HG03045 (cell line): Measurements from ENCODE around the gene MNS1.
"Not testable (repeated sequence)": the region's sequence is repeated elsewhere in the genome, so short reads cannot be mapped to it uniquely, and the experiment has no call there.

Experiments used
- ATAC-seq: cut with Tn5 transposase; IDR thresholded peaks from one replicate; pipeline ENCODE4 v1.9.1; 2021; ENCODE audit warnings: mild to moderate bottlenecking, moderate library complexity; ENCODE audit not compliant: unreplicated experiment

MNS1 gene

DNA sequence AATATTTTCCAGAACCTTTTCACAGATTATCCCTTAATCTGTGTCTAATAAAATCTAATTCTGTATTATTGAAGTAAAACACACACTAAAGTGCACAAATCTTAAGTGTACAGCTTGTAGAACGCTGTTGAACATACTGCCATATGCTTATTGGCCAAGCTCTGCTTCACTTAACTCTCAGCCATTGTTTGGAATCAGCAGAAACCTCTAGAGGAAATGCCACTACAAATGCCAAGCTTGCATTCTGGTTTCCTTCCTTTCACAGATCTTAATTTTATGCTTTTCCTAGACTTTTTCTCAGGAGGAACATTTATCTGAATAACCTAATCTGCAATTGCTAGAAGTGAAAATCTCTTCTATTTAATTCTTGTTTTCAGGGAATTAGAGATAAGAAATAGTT lies 10.1 kb downstream of the MNS1 start:
- no peak for ATAC-seq

DNA sequence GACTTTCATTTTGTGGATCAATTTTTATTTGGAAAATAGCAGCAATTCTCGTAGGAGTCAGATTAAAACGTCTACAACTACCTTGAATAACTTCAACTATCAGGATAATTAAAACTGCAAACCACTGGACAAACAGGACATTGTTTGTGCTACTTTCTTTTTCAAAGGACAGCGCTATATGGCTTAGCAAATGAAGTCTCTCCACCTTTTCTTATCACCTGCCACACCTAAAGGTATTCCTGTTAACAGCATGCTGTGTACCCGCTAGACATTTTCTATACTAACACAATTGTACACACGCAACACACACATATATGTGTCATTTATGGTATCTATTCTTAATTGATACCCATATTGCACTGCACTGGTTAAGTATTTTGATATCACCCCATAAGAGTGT lies 19.2 kb downstream of the MNS1 start:
- ATAC-seq, result no peak

DNA sequence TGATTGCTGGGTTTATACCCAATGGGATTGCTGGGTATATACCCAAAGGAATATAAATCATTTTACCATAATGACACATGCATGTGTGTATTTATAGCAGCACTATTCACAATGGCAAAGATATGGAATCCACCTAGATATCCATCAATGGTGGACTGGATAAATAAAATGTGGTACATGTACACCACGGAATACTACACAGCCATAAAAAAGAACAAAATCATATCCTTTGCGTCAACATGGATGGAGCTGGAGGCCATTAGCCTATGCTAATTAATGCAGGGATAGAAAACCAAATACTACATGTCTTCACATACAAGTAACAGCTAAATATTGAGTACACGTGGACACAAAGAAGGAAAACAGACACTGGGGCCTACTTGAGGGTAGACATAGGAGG lies 22.6 kb downstream of the MNS1 start:
- no peak for ATAC-seq

DNA sequence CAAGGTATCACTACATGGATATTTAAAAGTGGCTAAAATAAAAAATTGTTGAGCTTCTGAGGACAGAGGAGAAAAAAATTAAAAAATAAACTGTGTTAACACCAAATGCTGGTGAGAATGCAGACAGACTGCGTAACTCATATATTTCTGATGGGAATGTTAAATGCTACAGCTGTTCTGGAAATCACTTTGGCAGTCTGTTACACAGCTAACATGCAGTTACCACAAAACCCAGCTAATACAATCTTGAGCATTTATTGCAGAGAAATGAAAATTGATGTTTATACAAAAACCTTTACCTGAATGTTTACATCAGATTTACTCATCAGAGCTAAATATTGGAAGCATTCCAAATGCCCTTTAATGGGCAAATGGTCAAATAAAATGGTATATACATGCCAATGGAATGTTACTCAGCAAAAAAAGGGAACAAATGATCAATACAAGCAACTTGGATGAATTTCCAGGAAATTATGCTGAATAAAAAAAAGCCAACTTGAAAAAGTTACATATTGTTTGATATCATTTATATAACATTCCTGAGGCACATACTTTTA lies 24.6 kb downstream of the MNS1 start:
- ATAC-seq, result no peak

DNA sequence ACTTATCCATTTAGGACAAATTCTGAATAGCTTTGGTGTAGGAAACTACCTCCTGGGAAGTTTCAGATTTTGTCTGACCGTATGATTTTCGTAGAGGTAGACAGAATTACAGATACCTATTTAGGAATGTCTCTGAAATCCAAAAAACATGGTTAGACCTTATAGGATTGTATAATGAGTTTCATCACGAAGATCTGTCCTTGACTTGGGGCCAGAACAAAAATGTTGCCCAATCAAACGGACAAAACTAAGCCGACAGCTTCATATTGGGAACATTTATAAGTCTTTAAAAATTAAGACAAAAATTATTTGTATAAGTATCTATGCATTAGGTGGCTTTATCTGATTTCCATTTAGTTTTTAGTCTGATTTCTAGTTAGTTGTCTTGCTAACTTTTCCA lies 32.6 kb downstream of the MNS1 start:
- ATAC-seq, result no peak

DNA sequence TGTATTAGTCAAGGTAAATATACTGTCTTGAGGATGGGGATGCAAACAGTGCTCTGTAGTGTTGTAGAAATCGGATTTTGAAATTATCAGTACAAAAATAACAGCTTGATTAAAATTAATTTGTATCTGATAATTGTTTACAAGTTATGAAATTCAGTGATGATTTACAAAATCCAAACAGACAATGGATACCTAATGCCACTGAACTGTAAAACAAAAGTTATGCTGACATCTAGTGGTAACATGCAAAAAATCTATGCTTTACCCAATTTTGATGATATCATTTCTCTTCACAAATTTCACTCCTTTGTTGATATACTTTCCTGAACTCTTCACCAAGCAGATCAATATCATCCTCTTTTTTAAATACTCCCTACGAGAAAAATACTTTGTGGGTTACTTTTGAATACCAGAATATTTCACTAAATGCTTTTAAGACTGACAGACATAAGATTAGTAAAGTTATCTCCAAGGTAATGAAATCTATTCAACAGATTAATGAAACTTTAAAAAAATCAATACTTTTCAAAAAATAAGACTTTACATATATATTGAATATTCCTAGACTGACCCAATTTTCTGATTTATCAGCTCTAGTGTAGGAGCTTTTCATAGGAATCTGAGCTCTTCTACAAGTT lies 36.0 kb downstream of the MNS1 start:
- ATAC-seq, result no peak

DNA sequence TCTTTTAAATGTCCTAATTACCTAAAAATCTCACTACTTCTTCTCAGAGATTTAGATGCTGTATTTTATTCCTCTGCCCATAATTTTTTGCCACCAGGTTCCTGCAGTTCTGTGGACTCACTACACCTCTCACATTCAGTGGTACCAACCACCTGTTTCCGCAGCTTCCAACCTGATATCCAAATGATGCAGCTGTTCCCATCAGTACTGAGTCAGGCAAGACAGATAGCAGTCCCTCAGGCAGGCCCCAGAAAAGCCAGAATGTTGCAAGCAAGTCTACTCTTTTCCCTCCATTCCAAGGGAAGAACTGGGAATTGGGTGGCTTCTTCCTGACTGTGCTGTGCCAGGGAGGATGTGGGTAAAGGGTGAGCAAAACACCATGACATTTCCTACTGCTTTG lies 39.0 kb downstream of the MNS1 start:
- no peak for ATAC-seq

DNA sequence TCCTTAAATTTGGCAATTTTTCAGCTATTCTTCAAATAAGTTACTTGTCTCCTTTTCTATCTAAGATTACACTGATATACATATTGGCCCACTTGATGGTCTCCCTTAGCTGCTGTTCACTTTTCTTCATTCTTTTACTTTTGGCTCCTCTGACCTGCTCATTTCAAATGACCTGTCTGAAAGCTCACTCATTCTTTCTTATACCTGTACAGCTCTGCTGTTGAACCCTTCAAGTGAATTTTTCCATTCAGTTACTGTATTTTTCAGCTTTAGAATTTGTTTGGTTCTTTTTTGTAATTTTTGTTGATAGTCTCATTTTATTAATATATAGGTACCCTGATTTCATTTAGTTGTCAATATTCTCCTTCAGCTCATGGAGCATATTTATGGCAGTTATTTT lies 39.7 kb downstream of the MNS1 start:
- no peak for ATAC-seq

DNA sequence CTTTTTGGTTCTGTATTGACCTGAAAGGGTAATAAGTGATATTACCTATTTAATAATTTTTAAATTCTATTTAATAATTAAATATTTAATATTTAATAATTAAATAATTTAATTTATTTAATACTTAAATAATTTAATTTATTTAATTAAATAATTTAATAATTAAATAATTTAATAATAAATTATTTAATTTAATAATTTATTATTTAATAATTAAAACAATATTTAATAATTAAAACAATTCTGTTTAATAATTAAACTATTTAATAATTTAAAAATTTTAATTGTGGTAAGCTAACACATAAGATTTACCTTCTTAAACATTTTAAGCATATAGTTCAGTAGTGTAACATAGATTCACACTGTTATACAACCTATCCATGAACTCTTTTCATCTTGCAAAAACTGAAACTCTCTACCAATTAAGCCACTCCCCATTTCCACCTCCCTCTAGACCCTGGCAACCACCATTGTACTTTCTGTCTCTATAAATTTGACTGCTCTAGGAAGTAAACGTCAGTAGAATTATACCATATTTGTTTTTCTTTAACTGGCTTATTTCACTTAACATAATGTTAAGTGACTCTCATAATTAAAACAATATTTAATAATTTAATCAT lies 51.7 kb downstream of the MNS1 start:
- ATAC-seq, result not testable (repeated sequence)

DNA sequence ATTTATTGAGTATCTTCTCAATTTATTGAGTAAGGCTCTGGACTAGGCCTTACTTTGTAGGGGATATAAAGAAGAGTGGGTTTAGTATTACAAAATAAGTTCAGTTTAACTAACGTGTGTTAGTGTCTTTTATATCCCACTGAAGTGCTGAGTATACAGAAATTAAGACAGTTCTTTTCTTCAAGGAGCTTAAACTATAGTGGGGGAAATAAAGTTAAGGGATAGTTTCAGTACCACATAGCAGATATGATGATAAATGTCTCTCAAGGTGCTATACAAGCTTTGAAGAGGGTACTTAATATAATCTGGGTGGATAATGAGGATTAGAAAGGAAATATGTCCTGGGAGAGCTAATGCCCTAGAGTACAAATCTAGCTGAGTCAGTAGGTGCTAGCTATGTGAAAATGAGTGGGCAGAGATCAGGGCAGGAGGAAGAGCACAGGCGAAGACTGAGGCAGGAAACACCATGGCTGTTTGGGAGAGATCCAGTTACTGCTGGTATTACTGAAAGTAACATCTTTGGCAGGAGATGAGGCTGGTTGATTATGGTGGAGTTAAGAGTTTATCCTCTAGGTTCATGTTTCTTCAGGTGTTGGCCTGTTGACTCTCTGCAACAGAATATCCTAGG lies 53.7 kb downstream of the MNS1 start:
- ATAC-seq, result no peak

DNA sequence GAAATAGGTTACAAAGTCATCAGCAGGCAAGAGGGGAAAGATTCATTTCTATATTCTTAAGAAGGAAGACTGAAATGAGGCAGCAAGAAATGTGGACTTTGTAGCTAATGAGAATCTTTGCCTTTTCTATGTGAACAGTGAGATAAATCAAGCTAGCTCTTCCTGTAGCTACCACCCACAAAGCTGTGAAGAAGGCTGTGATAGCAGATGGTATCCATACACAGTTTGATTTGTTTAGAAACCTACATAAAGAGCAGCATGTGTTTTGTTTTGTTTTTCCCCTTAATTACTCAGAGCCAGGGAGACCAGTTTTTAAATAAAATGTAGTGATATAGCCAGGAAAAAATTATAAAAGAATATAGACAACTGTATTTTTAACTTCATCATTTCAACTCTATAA lies 54.2 kb downstream of the MNS1 start:
- ATAC-seq, result no peak

DNA sequence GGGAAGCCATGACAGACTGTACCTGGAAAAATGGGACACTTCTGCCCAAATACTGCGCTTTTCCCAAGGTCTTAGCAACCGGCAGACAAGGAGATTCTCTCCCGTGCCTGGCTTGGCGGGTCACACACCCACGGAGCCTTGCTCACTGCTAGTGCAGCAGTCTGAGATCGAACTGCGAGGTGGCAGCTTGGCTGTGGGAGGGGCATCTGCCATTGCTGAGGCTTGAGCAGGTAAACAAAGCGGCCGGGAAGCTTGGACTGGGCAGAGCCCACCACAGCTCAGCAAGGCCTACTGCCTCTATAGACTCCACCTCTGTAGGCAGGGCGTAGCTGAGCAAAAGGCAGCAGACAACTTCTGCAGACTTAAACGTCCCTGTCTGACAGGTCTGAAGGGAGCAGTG lies 65.7 kb downstream of the MNS1 start:
- ATAC-seq, result not testable (repeated sequence)

DNA sequence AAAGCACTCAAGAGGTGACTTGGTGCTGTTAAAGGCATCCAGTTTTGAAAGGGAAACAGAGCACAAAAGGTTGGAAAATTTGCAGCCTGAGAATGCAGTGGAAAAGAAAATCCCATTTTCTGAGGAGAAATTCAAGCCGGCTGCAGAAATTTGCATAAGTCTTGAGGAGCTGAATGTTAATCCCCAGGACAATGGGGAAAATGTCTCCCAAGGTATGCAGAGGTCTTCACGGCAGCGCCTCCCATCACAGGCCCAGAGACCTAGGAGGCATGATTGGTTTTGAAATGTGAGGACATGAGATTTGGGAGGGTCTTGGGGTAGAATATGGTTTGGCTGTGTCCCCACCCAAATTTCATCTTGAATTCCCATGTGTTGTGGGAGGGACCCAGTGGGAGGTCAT lies 67.6 kb downstream of the MNS1 start:
- ATAC-seq, result not testable (repeated sequence)

DNA sequence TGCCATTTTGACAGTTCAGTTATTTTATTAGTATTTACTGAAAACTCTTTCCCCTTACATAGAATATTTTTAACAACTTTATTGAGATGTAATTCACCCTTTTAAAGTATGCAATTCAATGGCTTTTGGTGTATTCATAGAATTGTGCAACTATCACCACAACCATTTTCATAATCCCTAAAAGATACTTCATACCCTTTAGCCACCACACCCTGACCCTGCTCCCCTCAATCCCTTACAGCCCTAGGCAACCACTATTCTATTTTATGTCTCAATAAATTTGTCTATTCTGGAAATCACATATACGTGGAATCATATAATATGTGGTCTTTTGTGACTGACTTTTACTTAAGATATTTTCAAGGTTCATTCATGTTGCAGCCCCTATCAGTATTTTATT lies 70.0 kb downstream of the MNS1 start:
- no peak for ATAC-seq

DNA sequence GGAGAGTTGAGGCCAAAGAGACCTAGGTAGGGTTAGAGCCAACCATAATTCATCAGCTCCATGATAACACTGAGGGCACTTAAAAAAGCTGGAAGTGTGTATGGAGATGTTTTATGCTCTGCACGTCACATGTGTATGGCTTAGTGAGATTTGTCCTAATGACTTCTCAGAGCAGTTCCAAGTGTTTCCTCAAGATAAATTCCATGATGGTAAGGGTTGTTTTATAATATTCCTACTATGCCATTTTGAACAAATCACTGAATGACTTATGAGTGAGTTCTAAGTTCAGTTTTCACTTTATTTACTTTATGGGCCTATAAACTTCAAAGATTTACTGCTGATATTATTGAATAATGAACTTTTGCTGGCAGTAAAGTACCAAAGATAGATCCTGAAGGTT lies 71.7 kb downstream of the MNS1 start:
- ATAC-seq, result no peak

DNA sequence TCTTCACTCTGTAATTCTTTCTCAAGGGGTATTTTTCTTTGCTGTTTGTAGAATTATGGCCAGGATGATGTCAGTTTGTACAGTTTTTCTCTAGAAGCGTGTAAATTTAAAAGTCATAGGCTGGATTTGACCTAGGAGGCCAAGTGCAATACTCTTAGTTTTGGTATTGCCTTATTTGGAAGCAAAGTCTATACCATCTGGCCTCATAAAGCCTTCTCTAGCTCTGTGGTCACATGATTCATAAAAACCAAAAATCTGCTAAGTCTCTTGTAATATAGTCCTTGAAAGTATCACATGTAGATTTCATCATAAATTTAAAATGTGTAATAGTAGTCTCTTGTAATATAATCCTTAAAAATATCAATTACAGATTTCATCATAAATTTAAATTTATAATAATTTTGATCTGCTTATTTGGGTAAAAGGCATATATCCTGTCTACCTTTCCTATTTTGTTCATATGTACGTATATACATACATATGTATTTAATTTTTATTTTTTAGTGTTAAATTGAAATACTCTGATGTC lies 74.1 kb downstream of the MNS1 start:
- no peak for ATAC-seq

DNA sequence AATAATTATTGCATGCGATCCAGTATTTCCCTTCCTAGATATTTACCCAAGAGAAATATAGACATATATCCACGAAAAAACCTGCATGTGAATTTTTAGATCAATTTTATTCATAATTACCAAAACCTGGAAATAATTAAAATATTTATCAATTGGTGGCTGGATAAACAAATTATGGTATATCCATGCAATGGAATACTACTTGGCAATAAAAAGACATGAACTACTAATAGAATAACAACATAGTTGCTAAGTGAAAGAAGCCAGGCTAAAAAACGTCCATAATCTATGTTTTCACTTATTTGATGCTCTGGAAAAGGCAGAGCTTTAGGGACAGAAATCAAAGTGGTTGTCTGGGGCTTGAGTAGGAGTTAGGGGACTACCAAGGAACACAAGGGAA lies 79.0 kb downstream of the MNS1 start:
- ATAC-seq, result no peak

DNA sequence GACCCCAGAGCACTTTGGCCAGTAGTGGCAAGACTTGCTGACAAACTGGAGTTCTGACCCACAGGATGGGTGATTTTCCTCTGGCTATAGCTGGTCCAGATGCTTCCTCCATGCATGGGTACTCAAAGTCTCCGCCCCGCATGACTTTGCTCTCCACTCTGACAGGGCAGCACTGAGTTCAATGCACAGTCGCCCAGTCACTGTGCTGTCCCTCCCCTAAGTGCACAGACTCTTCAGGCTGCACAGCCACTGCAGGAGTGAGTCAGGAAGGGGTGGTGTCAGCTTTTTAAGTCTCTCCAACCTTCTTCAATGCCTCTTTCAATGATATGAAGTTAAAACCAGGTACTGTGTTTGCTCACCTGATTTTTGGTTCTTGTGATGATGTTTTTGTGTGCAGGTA lies 81.9 kb downstream of the MNS1 start:
- no peak for ATAC-seq
